Heart left ventricle (tissue), 13 donors: ENCODE measurements around the gene CD59.

Source experiments
- POLR2A ChIP-seq, 2 donors: fragments of 450-650 bp; IDR thresholded peaks; one replicate each; pipeline ENCODE4 v1.6.1; 2017; ENCODE audit warnings: antibody characterized with exemption in 2 of 2, mild to moderate bottlenecking in 2 of 2, moderate library complexity in 2 of 2
- TF ChIP-seq, protein P1 (sequence below), 12 donors: fragments of 200-600 bp; sonication (generic) in 4 of 12; IDR thresholded peaks; one replicate each; pipeline versions ENCODE4 v1.5.0 to v1.8.0; 2018 to 2022; ENCODE audit warnings: antibody characterized with exemption in 12 of 12, mild to moderate bottlenecking in 5 of 12
- donor health status: ischemic (EF 13 %, LVEDD 7.1; RV severe dilation, severe dysfunction).
- donor health status: DM: no; HTN: yes; CAD: no.
- donor health status: DM: no; HTN: no; CAD: no.
- donor health status: ischemic (EF 25% LVEDD 6.9; RV normal size, moderate dysfunction).
- donor health status: ischemic (EF 25% LVEDD 5.7; RV mildly dilated, moderate dysfunction).
- donor health status: ischemic (EF 35%, LVEDD 5.7; RV mildly dilated, moderate dysfunction).
- donor health status: nonischemic (EF 11% LVEDD 7.7; RV severe dilation, severe dysfunction).
- donor health status: DM: yes; HTN: yes; CAD: no.
- donor health status: PGD.
- donor health status: ischemic (EF 29% LVEDD 5.4; RV normal size, mild dysfunction).
- donor health status: nonischemic (EF 23%, LVEDD 6.1; RV moderate dilation, normal function).

DNA sequence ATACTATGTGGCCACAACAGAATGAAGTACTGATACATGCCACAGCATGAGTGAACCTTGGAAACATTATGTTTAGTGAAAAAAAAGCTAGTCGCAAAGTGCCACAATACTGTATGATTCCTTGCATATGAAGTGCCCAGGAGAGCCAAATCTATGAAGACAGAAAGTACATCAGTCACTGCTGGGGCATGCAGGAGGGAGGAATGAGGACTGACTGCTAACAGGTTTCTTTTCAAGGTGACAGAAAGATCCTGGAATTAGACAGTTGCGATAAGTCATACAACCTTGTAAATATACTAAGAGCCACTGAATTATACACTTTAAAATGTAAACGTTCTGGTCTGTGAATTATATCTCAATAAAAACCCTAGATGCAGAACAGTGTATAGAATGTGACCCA lies 23.8 kb downstream of the CD59 start:
- TF ChIP-seq, protein P1, sequence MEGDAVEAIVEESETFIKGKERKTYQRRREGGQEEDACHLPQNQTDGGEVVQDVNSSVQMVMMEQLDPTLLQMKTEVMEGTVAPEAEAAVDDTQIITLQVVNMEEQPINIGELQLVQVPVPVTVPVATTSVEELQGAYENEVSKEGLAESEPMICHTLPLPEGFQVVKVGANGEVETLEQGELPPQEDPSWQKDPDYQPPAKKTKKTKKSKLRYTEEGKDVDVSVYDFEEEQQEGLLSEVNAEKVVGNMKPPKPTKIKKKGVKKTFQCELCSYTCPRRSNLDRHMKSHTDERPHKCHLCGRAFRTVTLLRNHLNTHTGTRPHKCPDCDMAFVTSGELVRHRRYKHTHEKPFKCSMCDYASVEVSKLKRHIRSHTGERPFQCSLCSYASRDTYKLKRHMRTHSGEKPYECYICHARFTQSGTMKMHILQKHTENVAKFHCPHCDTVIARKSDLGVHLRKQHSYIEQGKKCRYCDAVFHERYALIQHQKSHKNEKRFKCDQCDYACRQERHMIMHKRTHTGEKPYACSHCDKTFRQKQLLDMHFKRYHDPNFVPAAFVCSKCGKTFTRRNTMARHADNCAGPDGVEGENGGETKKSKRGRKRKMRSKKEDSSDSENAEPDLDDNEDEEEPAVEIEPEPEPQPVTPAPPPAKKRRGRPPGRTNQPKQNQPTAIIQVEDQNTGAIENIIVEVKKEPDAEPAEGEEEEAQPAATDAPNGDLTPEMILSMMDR (IDR thresholded peaks at IDR 0.05): no peak
- no peak for TF ChIP-seq POLR2A (IDR thresholded peaks at IDR 0.05)
